HG02642 (cell line): ENCODE data around the gene BPIFB6.

Experiments used
- ATAC-seq: cut with Tn5 transposase; IDR thresholded peaks from one replicate; pipeline ENCODE4 v1.9.1; 2021; ENCODE audit warnings: mild to moderate bottlenecking; ENCODE audit not compliant: unreplicated experiment, poor library complexity

BPIFB6 gene

DNA sequence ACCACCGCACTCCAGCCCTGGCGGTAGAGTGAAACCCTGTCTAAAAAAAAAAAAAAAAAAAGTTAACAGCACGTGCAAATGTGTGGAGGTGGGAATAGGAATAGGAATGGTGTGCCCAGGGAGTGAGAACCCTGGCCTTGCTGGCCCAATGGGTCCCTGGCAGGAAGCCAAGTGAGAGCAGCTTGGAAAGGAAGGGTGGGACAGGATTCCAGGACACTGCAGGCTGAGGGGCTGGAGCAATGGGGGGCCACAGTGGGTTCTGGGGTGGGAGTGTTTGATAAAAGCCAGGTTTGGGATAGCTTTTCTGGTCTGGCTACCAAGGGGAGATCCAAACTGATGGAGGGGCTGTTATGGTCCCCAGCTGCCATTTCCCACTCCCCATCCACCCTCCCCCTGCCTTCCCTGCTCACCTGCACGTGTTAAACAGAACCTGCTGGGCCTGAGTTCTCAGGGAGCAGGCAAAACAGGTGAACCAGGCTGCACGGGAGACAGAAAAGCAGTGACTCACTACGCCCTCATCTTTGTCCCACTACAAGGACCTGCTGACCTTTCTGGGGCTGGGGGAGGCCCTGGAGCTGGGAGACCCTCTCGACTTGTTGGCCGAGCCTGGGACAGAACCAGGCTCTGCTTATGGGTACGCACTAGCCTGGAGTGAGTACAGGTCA, 30.5 kb upstream of the BPIFB6 start:
- ATAC-seq, result no peak

DNA sequence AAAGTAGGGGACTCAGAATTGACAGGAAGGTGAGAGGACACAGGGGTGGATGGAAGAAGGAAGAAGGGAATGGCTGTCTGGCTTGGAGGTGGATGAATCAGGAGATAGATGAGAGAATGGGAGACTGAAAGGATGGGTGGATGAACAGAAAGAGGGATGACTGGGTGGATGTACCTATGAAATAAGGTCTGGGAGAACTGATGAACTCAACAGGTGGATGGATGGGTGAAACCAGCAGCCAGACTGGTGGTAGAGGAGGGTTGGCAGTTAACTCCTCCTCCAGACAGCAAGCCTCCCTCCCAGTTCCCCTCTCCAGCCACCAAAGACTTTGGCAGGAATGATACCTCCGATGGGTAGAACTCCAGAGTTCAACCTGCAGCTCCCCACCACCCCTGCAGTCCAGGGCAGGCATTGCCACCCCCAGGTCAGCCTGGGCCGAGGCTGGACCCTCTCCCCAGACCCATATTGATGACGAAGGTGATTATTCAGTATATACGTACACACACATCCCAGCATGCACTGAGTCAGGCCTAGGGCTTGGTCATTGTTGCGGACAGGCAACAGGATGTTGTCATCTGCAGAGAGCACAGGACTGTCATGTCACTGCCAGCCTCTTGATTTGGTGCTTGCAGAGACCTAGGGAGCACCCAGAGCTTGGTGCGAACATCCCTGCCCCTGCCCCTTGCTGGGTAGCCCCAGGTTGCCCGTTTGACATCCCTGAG, 29.2 kb upstream of the BPIFB6 start:
- ATAC-seq, result no peak

DNA sequence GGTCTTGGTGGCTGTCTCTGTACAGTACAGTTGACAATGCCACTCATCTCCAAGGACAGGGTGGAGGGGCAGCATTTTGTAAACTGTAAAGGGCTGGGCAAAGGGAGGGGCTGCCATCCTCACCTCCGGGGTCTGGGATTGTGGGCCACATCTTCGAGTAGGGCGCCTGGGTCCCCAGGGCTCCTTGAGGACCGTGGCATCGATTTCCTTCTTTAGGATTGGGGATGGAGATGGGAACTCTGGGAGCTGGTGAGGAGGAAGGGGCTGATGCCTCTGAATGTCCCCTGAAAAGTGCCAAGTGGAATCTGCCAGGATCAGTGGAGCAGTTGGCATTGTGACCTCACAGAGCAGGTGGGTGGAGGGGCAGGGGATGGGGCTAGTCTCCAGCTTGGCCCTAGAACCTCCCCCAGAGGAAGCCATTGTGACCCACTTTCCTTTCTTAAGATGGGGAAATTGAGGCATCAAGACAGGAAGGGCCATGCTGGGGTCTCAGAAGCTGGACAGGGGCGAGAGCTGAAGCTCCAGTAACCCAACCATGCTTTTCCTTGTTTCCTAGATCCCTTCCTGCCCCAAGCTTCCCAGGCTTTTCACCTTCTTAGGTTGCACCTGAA, 27.2 kb upstream of the BPIFB6 start, which contains the start of gene SUN5:
TSS of gene SUN5 (minus strand) at position 293 of the 611 bp plus-strand sequence. CDS start at position 200, 93 bp downstream.
- ATAC-seq, result no peak

DNA sequence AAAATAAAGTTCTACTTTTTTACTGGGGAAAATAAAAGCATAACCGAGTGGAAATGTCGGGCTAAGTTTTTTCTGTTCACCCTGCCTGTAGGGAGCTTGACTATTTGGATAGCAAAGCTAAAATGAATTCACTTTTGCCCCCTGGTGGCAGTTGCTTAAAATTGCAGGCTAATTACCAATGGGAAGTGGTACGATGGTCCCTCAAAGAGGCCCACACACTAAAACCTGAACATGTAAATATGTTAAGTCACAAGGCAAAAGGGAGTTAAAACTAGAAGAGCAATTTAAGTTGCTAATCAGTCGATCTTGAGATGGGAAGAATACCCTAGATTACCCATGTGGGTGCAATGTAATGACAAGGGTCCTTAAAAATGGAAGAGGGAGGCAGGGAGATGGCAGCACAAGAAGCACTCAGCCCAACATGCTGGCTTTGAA, 26.3 kb upstream of the BPIFB6 start:
- ATAC-seq, result no peak

DNA sequence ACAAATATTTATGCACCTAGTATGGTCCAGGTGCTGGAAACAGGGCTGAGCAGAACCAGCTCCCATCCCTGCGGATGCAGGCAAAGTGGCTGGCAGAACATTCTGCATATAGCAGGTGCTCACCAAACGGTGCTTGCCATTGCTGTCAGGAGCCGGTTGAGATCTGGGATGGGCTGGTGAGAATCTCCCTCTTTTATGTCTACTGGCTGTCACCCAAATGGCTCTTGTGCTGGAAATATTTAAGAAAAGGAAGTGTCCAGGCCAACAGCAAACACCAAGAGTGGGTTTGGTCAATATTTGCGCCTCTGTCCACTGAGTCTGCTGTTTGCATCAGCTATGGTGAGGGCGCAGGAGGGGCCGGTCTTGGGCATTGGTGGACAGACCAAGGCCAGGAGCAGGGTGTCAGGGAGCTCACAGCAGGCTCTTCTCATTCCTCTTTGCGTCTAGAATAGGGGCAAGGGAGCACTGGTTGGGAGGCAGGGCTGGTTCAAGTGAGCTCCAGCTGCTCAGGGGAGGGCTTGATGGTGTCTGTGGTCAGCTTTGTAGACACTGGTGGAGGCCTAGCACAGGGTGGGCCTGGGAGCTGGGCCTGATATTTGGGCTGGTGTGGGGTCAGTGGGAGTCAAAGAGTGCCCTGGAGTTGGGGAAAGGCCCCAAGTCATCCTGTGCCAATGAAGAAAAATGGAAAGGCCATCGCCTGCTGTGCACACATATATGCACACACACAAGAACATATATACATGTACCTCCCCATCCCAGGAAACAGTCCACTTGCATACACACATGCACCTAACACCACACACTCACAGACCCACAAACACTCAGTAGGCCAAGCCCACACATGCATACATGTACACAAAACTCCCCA, 25.3 kb upstream of the BPIFB6 start:
- no peak for ATAC-seq

DNA sequence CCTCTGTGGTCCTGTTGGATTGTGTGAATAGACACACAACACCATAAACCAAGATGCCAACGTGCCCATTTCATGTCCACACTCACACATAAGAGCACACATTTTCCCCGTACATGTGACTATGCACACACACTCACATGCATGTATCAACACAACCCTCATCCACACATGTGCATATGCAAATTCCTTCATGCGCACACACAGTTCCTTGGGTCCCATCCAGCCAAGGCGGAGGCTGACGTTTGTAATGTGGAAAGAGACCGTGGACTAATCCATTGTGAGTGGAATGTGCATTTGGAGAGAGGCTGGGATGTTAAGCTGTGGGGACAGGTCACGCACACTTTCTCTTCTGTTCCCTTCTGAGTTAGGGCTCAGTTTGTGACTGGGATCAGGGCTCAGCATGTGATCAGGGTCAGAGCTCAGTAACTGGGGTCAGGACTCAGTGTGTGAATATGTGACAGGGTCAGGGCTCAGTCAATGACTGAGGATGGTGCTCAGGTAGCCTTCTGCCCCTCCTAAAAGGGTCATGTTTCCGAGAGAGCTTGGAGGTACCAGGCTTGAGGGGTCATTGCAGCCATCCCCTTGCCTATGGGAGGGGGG, 24.6 kb upstream of the BPIFB6 start:
- no peak for ATAC-seq

DNA sequence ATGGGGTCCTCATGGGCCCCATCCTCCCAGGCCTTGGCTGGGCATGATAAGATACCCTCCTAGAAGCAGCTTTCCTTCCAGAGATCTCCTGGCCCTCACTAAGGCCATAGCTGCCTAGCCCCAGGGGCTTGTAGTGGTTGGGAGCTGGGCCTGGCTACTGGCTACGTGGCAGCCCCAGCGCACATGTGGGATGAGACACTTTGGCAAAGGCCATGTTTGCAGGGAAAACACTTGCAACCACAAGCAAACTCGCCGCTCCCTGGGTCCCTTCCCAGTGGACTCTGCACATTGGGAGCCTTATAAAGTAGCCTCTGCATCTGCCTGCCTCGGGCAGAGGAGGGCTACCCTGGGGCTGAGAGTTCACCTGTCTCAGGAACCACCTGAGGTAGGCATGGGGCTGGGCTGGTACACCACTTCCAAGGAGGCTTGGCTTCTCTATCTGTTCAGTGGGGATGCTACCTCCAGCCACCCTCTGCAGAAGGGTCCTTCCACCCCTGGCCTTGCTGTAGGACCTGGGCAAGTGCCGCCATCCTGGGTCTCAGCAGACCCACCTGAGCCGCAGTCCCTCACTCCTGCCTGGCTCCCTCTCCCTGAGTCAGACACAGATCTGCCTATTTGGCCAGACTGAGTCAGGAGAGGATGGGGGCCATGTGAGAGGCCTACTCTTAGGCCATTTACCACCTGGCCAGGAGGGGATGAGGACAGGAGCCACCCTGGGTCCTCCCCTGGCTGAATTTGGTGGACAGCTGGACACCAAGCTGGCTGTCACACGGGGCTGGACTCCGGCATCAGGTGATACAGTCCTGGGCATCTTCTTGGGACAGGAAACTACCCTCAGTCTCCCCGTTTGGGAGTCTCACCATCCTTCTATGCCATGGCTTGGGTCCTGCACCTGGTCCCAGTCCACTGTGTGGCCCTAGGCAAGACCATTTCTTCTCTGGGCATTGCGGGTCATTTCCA, 23.8 kb upstream of the BPIFB6 start, which contains the start of gene BPIFB2:
TSS of gene BPIFB2 (plus strand) at position 329 of the 960 bp plus-strand sequence. CDS start 871 bp downstream, outside the sequence.
- ATAC-seq, result no peak

DNA sequence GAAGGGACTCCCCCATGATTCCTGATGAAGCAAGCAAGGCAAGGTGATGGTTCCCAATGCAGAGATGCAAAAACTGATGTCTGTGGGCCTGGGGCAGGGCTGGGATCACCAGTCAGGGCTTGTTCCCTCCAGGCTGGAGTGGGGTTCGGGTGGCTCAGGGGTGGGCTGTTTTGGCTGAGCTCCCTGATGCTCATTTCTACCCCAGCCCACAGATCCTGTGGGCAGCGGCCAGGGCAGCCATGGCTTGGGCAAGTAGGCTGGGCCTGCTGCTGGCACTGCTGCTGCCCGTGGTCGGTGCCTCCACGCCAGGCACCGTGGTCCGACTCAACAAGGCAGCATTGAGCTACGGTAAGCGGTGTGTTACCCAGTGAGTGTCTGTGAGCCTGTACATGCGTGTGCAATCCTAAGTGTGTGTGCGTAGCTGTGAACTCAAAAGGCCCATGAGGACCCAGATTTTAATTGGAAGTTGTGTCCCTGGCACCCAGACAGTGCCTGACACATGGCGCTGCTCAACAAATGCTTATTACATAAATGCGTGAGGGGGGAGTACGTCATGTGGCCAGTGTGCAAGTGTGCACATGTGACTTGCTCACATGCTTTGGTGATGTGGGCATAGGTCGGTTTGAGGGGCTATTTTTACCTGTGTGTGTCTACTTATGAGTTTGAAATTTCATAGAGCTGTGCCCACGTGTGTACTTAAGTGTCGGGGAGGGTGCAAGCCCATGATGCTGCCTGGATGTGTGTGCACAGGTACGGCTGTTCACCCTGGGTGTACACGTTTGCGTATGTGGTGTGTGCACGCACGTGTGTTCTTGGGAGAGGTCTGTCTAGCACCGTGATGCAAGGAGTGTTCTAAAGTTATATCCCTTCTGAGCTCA, 22.9 kb upstream of the BPIFB6 start:
- no peak for ATAC-seq

DNA sequence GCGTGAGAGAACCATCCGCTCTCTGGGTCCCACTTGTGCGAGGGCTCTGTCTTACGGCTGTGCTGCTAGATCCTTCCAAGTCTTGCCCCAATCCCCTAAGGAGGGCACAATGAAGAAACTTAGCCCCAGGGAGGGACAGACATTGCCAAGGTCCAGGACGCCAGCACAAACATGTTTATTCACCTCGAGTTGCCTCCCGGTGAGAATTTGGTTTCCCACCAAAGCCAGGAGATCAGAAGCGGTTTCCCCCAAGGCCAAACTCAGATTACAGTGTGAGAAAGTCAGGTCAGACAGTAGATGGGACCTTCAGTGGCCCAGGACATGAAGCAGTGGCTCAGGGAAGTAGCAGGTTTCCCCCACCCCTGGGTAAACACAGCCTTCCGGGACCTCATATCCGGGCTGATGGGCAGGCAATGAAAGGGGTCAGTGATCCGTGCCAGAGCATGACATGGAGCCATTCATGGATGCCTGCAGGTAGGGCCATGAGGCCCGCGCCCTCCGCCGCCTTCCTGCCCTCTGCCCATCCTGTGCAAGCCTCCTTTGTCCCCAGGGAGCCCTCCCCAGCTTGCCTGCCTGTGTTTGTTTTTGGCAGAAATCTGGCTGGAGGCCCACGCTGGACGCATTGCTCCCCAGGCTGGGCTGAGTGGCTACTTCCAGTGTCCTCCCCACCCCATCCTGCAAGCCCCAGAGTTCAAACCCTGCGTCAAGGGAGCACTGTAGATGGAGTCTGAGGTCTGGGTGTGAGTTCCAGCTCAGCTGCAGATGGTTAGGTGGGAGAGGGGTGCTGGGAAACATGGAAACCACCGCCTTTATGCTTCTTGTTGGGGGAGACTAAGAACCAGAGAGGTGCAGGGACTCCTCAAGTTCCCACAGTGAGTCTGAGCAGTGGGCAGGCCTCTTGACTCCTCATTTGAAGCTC, 22.0 kb upstream of the BPIFB6 start:
- no peak for ATAC-seq

DNA sequence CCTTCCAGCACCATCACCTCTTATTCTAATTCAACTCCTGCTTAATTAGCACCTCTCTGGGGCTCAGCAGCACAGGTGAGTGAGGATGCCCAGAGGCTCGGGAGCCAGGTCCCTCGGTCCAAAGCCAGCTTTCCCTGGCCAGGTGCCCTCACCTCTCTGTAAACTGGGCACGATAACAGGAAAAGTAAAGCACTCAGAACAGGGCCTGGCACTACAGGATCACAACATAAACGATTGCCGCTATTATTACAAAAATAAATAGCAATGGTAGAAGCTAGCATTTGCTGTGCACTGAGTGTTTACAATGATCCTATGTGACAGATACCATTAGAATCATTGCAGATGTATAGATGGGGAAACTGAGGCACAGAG, 21.3 kb upstream of the BPIFB6 start:
- ATAC-seq, result no peak

DNA sequence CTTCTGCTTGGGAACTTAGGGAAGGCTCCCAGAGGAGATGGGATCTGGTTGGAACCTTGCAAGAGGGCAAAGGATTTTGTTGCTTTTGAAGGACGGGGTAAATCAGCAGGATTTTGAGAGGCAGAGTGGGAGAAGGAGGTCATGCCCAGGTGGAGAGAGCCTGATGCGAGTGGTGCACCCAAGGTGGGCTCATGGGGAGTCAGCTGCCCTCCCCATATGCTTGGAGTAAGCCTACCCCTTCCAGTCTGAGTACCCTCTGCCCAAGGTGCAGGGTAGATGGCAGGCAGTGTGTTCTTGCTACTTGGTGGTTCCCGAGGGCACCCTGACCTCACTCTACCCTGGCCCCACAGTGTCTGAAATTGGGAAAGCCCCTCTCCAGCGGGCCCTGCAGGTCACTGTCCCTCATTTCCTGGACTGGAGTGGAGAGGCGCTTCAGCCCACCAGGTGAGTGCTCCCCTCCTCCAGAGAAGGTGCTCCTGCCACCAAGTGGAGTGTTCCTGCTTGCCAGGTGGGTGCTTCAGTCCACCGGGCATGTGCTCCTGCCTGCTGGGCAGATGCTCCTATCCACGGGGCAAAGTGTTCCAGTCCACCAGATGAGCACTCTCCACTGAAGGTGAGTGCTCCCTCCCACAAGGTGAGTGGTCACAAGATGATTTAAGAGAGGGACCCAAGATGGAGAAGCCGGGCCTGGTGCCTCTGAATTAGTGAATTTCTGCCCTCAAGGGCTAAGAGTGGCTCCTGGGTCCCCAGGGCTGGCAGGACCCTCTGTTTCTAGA, 20.6 kb upstream of the BPIFB6 start:
- no peak for ATAC-seq

DNA sequence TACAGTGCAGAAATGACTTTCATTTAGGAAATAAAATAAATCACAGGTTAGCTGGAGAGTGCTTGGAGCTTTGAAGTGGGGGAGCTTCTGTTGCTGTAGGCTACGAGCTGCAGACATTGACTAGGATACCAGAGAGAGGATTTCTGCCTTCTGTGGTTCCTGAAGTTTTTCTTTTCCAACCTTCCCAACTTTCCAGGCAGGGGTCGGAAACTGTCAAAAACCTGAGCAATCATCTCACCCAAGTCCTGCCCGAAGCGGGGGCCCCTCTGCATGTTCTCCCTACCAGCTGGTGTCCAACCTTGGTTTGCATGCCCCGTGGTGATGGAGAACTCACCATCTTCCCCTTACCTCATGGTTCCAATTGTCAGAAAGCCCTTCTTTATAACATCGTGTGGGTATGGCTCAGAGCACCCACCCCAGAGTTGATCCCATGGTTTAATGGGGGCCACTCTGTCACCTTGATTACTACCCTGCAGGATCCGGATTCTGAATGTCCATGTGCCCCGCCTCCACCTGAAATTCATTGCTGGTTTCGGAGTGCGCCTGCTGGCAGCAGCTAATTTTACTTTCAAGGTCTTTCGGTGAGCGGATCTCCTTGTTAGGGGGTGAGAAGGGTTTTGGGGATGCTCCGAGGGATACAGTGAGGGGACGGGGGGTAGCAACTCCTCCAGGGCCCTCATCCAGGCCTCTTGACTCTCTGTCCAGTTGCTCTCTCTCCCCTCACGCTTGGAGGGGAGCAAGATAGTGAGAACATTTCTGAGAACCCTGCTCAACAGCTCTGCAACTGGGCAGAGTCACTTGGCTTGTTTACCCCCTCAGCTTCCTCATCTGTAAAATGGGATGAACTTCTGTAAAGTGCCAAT, 18.9 kb upstream of the BPIFB6 start:
- no peak for ATAC-seq

DNA sequence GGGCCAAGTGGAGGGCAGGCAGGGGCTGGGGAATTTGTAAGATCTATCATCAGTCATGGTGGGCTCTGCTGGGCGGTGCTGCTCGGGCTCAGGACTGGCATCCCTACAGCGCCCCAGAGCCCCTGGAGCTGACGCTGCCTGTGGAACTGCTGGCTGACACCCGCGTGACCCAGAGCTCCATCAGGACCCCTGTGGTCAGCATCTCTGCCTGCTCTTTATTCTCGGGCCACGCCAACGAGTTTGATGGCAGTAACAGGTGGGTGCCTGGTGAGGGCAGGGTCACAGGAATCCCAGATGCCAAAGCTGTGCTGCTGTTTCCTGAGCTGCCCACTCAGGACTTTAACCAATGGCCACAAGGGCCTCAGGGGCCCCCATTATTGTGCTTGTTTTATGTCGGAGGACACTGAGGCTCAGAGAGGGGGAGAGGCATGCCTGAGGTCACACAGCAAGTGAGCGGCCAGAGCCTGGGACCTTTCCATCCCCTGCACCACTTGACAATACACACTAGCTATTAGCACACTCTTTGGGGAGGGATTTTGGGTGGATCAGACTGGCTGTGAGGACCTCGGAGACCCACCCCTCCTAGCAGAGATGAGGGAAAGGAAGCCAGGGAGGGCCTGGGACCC, 17.6 kb upstream of the BPIFB6 start:
- ATAC-seq, result no peak

DNA sequence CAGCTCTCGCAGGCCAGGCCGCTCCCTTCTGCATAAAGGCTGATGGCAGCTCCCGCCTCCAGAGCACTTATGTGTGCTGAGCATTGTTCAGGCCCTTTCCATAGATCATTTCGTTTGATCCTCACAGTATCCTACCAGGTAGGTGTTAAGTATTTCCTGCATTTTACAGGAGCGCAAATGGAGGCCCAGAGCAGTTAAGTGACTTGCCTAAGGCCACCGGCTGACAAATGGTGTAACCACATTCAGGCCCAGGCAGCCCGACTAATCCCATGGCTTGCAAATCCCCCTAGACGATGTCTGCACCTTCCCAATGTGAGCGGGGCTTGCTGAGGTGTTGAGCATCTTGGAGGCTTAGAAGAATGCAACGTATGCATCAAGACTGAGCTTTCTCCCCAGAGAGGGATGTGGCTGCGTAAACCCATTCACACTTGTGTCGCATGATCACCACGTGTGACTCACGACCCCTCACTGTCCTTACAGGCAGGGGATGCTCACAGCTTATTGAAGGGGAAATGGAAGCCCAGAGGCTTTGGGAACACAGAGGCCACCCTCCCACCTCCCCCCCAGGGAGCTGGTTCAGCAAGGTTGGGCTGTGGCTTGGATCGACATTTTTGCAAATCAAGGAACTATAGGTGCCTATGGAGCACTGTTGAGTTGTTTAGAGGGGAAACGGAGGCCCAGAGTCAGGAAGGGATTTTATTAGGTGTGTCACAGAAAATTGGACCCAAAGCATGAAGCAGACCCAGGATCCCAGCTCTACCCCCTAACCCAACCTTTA, 16.9 kb upstream of the BPIFB6 start:
- no peak for ATAC-seq
